NCI-H2196 (cell line): Measurements from ENCODE around the gene CD300LG.
A peak's percentile ranks its signal among the peaks of the same experiment; 100 is the strongest.
"Not testable (repeated sequence)": the region's sequence is repeated elsewhere in the genome, so short reads cannot be mapped to it uniquely, and the experiment has no call there.

ENCODE experiments used
- DNase-seq: peaks from one replicate; lab custom pipeline; 2025; ENCODE audit not compliant: unreplicated experiment; lab: John Stamatoyannopoulos, UW

The CD300LG gene, protein sequence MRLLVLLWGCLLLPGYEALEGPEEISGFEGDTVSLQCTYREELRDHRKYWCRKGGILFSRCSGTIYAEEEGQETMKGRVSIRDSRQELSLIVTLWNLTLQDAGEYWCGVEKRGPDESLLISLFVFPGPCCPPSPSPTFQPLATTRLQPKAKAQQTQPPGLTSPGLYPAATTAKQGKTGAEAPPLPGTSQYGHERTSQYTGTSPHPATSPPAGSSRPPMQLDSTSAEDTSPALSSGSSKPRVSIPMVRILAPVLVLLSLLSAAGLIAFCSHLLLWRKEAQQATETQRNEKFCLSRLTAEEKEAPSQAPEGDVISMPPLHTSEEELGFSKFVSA

DNA sequence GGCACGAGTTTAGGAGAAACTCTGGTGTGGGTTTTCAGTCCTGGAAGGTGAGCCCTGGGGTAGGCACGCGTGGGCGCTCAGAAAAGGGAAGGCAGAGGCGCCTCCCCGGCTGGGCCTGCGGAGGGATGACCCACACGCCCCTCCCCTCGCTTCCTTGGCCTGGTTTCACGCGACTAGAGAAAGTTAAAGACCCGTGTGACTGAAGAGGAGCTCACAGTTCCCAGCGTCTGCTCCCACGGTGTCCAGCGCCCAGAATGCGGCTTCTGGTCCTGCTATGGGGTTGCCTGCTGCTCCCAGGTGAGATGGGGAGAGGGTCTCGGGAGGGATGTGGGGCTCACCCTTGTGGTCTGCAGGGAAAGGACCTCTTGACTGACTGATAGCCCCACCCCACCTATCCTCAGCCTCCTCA lies at the start of gene CD300LG:
Gene CD300LG, plus strand, starts transcription at position 214 of the 409 bp plus-strand sequence. Its CDS starts 41 bp downstream, at position 255.
- DNase-seq, result no peak

DNA sequence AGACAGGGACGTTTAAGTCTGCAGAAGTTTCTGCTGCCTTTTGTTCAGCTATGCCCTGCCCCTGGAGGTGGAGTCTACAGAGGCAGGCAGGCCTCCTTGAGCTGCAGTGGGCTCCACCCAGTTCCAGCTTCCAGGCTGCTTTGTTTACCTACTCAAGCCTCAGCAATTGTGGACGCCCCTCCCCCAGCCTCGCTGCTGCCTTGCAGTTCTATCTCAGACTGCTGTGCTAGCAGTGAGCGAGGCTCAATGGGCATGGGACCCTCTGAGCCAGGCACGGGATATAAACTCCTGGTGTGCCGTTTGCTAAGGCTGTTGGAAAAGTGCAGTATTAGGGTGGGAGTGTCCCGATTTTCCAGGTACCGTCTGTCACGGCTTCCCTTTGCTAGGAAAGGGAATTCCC lies 49.0 kb upstream of the CD300LG start:
- not testable (repeated sequence) for DNase-seq

DNA sequence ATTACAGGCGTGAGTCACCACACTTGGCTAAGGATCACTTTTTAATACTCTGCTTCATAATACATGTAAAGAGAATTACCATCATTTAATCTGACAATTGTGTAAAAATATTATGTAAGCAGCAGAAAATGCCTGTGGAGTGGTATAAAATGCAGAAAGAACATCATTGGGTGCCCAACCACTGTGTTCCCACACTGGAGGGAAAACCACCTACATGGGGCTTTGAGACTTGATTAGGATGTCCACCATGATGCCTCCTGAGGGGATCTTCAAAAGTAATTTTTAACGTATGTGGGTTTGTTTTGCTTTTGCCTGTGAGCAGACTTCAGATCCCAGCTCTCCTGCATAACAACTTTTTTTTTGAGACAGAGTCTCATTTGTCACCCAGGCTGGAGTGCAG lies 47.9 kb upstream of the CD300LG start:
- DNase-seq, result no peak

DNA sequence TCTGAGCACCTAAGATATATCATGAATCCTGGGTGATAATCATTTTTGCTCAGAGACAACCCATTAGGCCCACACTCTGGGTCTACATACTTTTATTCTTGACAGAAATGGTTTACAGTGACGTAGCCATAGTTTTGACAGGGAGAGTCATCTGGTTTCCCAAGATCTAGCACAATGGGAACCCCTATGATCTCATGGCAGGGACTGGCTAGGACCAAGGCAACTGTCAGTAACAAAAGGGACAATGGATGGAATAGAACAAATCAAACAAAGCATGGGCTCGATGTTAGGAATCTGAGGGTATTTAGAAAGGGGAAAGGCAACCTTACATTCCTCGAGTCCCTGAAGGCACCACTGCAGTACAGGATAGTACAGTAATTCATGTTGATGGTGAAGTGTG lies 46.2 kb upstream of the CD300LG start:
- DNase-seq, result no peak

DNA sequence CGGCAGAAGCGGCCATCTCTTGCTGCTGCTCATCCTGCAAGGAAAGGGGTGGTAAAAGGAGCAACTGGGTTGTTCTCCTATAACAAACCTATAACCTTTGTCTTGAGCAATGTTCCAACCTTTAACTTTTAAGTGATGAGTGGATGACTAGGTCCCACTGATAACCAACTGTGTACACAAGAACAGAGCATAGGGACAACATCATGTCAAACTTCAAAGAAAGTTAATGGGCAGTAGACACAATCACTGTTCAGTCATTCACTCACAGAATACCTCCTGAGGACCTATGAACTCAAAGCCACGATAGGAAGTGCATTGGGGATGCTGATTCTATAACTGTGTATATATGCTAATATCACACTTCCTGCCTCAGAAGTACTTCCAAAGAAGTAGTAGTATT lies 45.1 kb upstream of the CD300LG start:
- no peak for DNase-seq

DNA sequence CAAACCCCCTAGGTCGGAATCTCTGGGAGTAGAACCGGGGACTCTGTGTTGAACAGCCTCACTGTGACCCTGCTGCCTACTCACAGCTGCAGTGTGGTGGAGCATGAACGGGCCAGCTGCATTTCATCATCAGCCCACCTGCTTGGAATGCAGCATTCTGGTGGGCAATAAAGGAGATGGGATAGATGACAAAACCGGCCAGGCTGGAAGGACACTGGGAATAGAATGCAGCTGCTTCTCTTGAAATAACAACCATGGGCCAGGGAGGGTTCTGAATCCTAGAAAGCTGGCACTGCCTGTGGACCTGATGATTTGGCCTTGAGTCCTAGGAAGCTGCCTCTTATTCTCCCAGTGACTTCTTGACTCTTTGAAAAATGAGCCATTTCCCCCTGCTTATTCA lies 43.2 kb upstream of the CD300LG start:
- DNase-seq, result no peak

DNA sequence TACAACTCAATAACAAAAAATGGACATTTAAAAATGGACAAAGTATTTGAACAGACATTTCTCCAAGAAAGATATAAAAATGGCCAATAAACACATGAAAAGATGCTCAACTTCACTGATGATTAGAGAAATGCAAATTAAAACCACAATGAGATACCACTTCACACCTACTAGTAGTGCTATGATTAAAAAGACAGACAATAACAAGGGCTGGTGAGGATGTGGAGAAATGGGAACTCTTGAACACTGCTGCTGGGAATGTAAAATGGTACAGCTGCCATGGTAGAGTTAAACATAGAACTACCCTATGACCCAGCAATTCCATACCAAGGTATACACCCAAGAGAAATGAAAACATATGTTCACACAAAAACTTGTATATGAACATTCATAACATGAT lies 41.9 kb upstream of the CD300LG start:
- no peak for DNase-seq

DNA sequence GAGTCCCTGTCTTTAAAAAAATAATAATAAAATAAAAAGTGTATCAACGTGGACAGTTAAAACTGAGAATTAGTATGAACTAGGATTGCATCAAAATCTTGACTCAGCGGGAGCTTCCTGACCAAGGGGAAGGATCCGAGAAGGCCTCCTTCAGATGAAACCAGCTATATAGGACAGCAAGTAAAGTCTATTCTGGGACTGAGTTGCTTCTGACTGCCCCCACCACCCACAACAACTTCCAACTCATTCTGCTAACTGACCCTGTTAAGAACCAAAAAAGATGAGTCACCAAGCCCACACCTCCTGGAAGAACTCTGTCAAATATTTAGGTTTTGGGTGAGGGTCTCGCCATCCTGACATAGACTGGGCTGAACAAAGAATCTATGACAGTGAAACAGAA lies 38.9 kb upstream of the CD300LG start:
- no peak for DNase-seq

DNA sequence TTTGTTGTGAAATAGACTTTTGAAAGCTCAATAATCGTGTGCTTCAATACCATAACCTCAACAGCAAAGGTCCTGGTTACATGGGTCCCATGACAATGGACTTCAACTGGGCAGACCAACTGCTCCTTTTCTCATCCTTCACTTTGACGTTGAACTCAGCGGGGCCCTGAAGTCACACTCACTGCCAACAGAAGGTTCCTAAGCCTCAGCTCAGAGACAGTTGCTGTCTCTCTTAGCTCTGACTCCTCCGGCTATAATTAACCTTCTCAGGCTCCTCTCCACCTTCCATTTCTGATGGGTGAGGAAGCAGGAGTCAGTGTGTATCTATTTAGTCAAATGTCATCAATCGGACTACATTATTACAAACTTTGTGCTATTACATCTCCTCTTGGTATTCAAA lies 37.9 kb upstream of the CD300LG start:
- DNase-seq, result no peak

DNA sequence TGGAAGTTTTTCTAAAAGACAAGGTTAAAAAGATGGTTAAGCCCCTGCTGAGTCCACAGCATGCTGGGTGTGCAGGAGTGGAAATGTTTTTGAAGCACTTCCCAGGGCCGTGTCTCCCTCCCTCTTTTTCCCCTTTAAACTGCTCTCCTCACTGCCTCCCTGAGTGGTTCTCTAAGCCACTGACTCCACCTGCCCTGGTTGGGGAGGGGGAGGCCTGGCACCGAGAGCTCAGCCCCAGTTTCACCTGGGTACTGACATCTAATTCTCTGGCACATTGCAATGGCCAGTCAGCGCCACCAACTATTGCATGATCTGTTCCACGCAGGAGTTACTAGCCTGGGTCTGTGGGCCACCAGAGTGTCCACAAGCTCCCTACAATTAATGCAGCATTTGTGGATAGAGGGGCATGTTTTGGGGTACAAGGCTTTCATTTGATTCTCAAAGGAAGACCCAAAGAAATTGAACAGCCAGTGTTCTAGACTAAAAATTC lies 36.7 kb upstream of the CD300LG start:
- no peak for DNase-seq

DNA sequence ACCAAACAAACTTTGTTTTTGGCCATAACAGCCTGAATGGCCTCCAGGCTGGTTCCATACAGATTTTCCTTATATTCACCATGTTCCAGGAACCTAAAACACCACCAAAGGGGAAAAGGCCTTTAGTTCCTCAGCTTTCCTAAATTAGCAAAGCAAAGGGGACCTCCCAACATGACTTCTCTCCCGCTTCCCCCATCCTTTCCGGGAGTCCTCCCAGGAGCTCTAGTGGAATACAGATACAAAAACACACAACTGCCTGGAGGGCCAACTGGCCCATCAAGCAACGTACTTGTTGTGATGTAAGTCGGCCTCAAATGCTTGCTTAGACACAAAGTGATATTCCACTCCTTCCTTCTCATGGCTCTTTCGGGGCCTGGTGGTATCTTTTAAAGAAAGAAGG lies 36.2 kb upstream of the CD300LG start:
- DNase-seq, result no peak

DNA sequence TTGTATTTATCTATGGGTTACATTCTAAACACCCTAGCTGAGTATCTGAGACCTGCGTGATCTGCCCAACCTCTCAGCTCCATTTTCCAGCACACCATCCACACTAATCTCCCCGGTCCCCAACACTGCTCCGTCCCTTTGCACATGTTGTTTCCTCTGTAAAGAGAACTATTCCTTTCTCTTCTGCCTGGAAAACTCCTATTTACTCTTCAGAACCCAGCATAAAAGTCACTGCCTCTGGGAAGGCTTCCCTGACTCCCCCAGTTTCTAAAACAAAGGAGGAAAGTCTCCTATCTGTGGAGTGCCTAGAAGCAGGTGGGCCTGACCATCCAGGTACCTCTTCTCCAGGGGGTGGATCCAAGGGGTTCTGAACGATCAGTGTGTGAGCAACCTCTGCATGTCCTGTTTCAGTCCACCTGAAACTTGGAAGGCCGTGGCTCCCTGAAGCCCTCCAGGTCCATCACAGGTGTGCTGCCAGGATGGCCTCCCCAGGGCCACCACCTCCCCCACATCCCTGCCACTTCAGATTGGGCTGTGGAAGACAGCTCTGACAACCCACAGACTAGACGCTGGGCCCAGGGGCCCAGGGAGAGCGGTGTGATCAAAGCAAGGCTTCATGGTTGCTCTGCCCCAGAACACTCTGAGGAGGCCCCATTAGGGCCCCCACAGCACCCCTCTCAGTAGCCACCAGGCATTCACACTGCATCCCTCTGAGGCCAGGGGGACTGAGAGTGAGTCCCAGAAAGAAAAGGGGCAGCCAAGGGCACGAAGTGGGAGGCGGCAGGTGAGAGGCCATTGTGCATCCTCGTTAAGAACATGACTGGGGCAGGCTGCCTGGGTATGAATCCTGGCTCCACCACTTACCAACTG lies 34.3 kb upstream of the CD300LG start:
- DNase-seq, result no peak

DNA sequence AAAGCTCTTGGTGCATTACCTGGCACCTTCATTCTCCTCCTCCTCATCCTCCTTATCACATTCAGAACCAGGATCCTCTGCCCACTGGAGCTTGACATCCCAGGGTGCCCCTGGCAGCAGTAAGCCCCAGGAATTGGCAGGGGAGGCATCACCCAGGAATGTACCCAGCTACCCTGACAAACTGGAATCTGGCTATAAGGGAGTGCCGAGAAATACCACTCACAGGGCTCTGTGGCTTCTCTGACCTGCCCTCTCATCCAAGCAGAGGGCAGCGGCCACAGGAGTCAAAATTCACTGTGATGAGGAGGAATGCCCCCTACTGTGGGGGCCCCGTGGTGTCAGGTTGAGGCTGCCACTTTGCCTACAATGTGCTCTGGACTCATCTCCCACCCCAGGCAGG lies 33.6 kb upstream of the CD300LG start:
- DNase-seq, result no peak

DNA sequence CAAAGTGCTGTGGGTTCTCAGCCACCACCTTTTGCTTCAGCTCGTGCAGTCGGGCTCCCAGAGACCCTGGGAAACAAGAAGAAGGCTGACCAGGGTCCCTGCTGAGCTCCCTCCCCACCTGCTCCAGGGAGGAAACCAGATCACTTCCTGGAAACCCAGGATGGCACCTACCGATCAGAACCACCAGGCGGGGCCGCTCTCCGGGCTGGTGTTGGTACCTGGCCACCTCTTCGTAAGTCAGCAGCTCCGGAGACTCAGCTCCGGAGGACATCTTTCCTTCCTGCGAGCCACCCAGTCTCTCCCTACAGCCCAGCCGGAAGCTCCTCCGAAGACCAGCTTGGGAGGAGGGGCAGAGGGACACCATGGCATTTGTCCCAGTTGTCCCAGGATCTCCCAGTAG lies 33.0 kb upstream of the CD300LG start:
- DNase-seq, result no peak

DNA sequence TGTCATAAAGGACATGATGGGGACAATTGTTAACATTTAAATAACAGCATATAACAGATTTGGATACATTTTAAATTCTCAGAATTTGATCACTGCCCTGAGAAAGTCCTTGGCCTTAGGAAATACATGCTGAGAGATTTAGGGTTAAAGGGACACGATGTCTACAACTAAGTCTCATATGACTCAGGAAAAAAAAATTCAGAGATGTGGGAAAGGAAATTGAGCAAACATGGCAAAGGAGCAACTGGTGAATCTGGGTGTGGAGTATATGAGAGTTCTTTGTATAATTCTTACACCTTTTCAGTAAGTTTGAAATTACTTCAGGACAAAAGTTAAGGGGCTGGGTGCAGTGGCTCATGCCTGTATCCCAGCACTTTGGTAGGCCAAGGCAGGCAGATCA lies 32.3 kb upstream of the CD300LG start:
- no peak for DNase-seq

DNA sequence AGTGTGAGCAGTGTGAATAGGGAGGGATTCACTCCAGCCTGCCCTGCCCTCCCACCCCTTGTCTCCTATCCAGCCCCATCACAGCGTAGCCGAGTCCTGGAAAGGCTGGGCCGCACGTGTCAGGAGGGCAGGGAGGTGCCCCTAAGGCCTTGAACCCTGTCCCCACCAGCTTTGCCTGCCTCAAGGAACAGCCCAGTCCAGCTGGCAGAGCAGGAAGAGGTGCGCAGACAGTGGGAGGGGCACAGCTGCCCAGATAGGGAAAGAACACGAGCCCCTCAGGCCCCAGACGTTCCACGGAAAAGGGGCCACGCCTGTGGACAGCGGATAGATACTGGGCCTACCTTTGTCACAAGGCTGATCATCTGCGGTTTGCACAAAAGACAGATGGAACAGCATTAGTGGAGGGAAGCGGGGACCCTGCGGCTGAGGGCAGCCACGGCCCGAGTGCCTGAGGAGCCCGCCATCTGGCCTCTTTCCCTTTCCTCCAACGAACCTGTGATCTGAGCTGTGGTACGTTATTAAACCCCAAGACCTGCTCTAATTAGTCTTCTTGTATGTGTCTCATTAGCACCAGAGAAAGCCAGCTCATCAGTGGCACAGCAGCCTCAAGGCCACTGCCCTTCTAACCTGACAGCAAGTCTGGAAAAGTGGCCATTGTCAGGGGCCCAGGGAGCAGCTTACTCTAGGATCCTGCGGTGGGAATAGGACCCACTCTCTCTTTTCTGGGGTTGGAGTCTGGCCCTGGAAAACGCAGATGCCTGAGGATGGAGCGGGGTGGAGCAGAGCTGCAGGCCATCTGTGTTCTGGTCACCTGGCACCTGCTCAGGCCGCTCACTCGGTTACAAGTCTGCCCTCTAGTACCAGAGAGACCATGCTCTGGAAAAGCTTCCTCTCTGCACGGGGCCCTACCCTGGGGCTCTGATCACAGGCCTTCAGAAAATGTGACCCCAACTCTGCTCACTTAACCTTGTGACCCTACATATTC lies 30.3 kb upstream of the CD300LG start:
- no peak for DNase-seq

DNA sequence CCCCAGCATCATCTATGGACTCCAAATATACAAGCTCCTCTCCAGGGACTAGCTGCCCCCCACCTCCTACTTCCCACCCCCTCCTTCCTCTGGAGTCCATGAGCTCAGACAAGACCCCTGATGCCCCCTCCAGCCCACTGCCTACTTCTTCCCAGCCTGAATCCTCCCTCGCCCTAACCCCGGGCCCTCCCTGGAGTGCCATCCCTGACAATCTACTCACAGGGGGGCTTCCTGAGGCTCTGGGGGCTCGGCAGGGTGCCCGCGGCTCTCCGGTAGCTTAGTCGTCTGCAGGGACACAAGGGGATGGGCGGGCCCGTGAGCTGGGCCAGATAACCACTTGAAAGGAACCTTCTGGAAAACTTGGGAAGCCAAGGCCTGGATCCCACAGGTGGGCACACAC lies 29.1 kb upstream of the CD300LG start:
- DNase-seq, result no peak

DNA sequence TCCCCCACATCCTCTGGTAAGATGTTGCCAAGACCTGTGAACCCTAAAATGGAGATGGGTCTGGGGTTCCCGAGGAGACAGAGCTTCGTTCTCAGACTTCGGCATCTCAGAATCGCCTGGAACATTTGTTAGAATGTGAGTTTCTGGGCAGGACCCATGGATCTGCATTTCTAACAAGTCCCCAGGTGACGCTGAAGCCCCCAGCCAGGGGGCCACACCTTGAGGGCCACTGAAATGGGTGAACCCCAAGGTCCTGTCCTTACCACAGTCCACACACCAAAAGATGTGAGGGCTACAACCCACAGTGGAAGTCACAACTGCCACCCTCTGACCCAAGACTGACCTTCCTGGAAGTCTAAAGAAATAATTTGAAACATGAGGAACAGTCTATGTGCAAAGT lies 28.0 kb upstream of the CD300LG start:
- DNase-seq, result no peak

DNA sequence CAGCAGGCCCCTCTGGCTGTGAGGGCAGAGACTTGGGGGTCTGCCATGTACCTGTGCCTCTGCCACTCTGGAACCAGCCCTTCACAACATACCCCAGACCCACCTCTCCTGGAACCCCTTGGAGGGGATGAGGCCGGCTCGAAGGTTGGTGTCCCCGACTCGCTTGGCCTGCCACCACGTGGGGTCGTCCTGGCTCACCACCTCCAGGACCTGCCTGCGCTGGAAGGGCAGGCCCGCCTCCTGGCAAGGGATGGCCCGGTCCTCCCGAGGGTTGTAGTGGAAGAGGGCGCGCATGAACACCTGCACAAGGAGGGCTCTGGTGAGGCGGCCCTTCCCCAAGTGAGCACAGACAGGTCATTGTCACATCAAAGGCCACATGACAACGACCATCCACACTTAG lies 26.2 kb upstream of the CD300LG start:
- DNase-seq, result no peak

DNA sequence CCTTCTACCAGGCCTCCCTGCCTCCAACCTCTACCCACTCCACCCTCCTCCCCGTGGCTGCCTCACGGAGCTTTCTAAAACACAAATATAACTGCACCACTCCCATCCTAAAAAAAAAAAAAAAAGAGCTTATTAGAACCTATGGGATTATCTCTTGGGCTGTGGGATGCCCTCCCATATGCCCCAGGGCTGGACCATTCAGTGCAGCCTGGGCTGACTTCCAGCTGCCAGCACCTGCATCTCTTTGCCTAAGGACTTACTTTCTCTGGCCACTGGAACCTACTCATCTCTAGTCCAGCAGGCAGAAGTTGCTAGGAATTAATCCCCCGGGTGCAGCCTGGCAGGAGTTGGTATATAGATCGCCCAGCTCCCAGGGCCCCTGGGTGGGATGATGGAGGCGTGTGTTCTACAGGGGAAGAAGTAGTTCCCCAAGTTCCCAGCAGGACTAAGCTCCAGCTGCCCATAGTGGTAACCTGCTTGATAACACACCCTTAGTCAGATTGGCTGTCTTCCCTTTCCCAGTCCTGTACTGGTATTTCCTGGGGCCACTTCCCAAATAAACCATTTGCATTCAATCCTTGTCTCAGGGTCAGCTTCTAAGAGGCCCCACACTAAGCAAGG lies 24.3 kb upstream of the CD300LG start:
- peak; percentile 6 for DNase-seq
